Measurements from ENCODE around the gene RAB7B. TPM values are rescaled to one million over a fixed set of nuclear protein-coding genes. Genes with fewer than 3 reads are reported as not detected.
"Not testable (repeated sequence)": the region's sequence is repeated elsewhere in the genome, so short reads cannot be mapped to it uniquely, and the experiment has no call there.

RAB7B gene
- 1 to 10 TPM in 1 of 3 donors, under 1 TPM in 2; 0.69 to 1.3 (median 0.76) TPM for total RNA-seq
- long read RNA-seq, donor 1, partial matches to known transcripts, result 1 of 6 reads
- long read RNA-seq, donor 1, other reads (novel, unspliced or antisense), result 1 of 6 reads
- long read RNA-seq, donor 2, result 0 reads

- Histone ChIP-seq H3K4me1 (ENCODE audit: low read depth) (no peaks in the 10 kb centered on the region), H3K36me3 (ENCODE audit: low read depth) (no peaks in the 10 kb centered on the region), H3K9me3 (no peaks in the 10 kb centered on the region), H3K4me3 (no peak within 1 kb of the TSS)
- ATAC-seq (peak; percentile 60), DNase-seq (peak in 2 of 3 donors; percentile 47 to 53)
- intact Hi-C loops (cut with DNase I, micrococcal nuclease), result no loop called here
- no peak for TF ChIP-seq CTCF (IDR thresholded peaks at IDR 0.05)
Observed at GRCh38 chr1:206002871-206003801, at the start of gene RAB7B. TSS of gene RAB7B (minus strand) at chr1:206003395. CDS start at chr1:205994135, 9,260 bp downstream.

GRCh38 chr1:206052231-206052865 is 49.2 kb upstream of the RAB7B start:
- H3K9me3 ChIP-seq; H3K36me3 ChIP-seq (ENCODE audit: low read depth); intact Hi-C loops (cut with DNase I, micrococcal nuclease); ATAC-seq; DNase-seq; H3K4me3 ChIP-seq; H3K4me1 ChIP-seq (ENCODE audit: low read depth): not testable (repeated sequence)

GRCh38 chr1:206050655-206051235 is 47.5 kb upstream of the RAB7B start:
- no peaks in the 10 kb centered on the region for H3K9me3 ChIP-seq
- intact Hi-C loops (cut with DNase I, micrococcal nuclease), result no loop called here
- no peak overlapping the region for H3K4me3 ChIP-seq
- no peaks in the 10 kb centered on the region for H3K36me3 ChIP-seq (ENCODE audit: low read depth)
- peak; percentile 74 for ATAC-seq
- no peaks in the 10 kb centered on the region for H3K4me1 ChIP-seq (ENCODE audit: low read depth)
- DNase-seq, result peak; percentile 29 to 73 (median 48)
- TF ChIP-seq CTCF (IDR thresholded peaks at IDR 0.05), result no peak

GRCh38 chr1:206049919-206050600 is 46.9 kb upstream of the RAB7B start:
- no peak for DNase-seq
- no peak for ATAC-seq
- no peak overlapping the region for H3K4me3 ChIP-seq
- H3K36me3 ChIP-seq (ENCODE audit: low read depth), result no peaks in the 10 kb centered on the region
- intact Hi-C loops (cut with DNase I, micrococcal nuclease), result no loop called here
- no peak for TF ChIP-seq CTCF (IDR thresholded peaks at IDR 0.05)
- no peaks in the 10 kb centered on the region for H3K4me1 ChIP-seq (ENCODE audit: low read depth)
- no peaks in the 10 kb centered on the region for H3K9me3 ChIP-seq

- ATAC-seq (no peak), DNase-seq (no peak)
- Histone ChIP-seq H3K4me3 (no peak overlapping the region), H3K9me3 (no peaks in the 10 kb centered on the region), H3K4me1 (ENCODE audit: low read depth) (no peaks in the 10 kb centered on the region), H3K36me3 (ENCODE audit: low read depth) (no peaks in the 10 kb centered on the region)
- TF ChIP-seq CTCF (IDR thresholded peaks at IDR 0.05), result no peak
- intact Hi-C loops (cut with DNase I, micrococcal nuclease), result no loop called here
Observed at GRCh38 chr1:206049293-206049692, 46.1 kb upstream of the RAB7B start.

Measured in mucosa of descending colon (tissue), 3 donors.